ENCODE results near the gene BRAT1. TPM values are rescaled to one million over a fixed set of nuclear protein-coding genes. Genes with fewer than 3 reads are reported as not detected.

BRAT1 gene
- total RNA-seq, 1 experiment from 2014 or later: 53.9 TPM

DNA sequence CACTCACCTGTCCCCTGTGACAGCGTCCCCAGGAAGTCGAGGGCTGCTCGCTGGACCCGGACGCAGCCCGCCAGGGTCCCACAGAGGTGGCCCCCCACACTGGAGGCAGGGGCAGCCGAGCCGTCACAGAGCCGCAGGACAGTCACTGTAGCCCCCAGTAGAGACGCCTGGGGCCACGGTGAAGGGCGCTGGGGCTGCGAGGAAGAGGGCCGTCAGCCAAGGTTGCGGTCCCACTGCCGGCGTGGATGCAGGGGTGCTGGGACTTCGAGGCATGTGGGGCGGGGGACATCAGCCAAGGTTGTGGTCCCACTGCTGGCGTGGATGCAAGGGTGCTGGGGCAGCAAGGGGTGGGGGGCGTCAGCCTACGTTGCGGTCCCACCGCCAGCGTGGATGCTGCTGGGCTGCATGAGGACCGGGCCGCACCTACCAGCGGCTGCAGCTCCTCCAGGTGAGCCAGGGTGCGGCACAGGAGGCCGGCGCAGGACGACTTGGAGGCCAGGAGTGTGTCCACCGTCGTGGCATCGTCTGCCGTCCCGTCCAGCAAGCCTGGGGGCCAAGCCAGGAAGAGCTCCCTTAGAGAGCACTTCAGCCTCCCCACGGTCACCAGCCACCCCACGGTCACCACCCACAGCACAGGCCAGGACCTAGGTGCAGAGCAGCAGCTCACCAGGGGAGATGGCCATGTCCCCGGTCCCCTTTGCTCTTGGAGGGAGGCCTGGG is 13.9 kb downstream of the BRAT1 start:
- no TSS peak for BruUV-seq (replicated peaks)
- ChIA-PET POLR2A (ENCODE audit: unreplicated experiment) (interaction anchor here (0.8 kb wide), 1 partner anchor 1075 kb away, joined by 4 read pairs; no protein-coding TSS in a partner anchor), CTCF (no interaction called here)

DNA sequence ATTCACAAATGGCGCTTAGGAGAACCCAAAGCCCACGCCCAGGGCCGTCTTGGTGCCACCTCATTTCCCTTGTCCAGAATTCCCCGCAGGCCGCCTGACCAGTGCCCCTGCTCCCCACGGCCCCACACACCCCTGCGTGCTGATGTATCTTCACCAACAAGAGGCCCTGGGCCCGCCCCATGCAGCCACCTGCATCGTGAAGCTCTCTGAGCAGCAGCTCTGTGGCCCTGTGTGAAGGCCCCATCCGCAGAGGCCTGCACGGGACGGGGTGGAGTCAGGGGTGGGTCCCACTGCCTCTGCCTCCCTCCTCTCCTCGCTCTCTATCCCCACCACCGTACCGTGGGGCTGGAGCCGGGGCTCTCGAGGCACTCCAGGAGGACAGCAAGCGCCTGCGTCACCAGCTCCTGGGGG is 14.7 kb downstream of the BRAT1 start:
- ChIA-PET POLR2A (ENCODE audit: unreplicated experiment) (interaction anchor here (0.8 kb wide), 1 partner anchor 1074 kb away, joined by 4 read pairs; no protein-coding TSS in a partner anchor), CTCF (no interaction called here)
- no TSS peak for BruUV-seq (replicated peaks)
- DNase-seq: no peak
- peaks cover 2% of the 10 kb centered on the region; the same call in 1 of the 2 replicates for H3F3A ChIP-seq (ENCODE audit: insufficient read depth, low read depth)
- no peaks in the 10 kb centered on the region for H3K79me2 ChIP-seq (ENCODE audit: low read depth)
- no peaks in the 10 kb centered on the region for H3K4me1 ChIP-seq (replicated peaks; ENCODE audit: insufficient read depth)
- H3K36me3 ChIP-seq (ENCODE audit: low read depth): peaks cover 11% of the 10 kb centered on the region; the same call in 1 of the 2 replicates
- H3K27ac ChIP-seq: no peak overlapping the region
- H3K27me3 ChIP-seq (ENCODE audit: insufficient read depth, low read depth): no peaks in the 10 kb centered on the region
- intact Hi-C loops (cut with micrococcal nuclease; ENCODE audit: unreplicated experiment): loop anchor here (10.0 kb wide), 1 partner anchor 1696 kb away; no protein-coding TSS in a partner anchor
- no peak for TF ChIP-seq EZH2 (IDR thresholded peaks at IDR 0.05; ENCODE audit: low read depth)
- TF ChIP-seq, protein P1, sequence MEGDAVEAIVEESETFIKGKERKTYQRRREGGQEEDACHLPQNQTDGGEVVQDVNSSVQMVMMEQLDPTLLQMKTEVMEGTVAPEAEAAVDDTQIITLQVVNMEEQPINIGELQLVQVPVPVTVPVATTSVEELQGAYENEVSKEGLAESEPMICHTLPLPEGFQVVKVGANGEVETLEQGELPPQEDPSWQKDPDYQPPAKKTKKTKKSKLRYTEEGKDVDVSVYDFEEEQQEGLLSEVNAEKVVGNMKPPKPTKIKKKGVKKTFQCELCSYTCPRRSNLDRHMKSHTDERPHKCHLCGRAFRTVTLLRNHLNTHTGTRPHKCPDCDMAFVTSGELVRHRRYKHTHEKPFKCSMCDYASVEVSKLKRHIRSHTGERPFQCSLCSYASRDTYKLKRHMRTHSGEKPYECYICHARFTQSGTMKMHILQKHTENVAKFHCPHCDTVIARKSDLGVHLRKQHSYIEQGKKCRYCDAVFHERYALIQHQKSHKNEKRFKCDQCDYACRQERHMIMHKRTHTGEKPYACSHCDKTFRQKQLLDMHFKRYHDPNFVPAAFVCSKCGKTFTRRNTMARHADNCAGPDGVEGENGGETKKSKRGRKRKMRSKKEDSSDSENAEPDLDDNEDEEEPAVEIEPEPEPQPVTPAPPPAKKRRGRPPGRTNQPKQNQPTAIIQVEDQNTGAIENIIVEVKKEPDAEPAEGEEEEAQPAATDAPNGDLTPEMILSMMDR (conservative IDR thresholded peaks at IDR 0.05): no peak
- H4K20me1 ChIP-seq (ENCODE audit: insufficient read depth): no peaks in the 10 kb centered on the region
- no peaks in the 10 kb centered on the region for H3K9me2 ChIP-seq (ENCODE audit: insufficient read depth)
- H3K9me3 ChIP-seq (ENCODE audit: insufficient read depth, low read depth): no peaks in the 10 kb centered on the region
- H2AFZ ChIP-seq: no peak overlapping the region
- H3K4me3 ChIP-seq: no peak overlapping the region
- no peak overlapping the region for H3K4me2 ChIP-seq

More for the DNA sequence above, 13.9 kb downstream of the BRAT1 start:
- Histone ChIP-seq H3K79me2 (ENCODE audit: low read depth) (no peaks in the 10 kb centered on the region), H4K20me1 (ENCODE audit: insufficient read depth) (no peaks in the 10 kb centered on the region), H3K27me3 (ENCODE audit: insufficient read depth, low read depth) (no peaks in the 10 kb centered on the region), H3K36me3 (ENCODE audit: low read depth) (peaks cover 18% of the 10 kb centered on the region; the same call in 1 of the 2 replicates), H2AFZ (no peak overlapping the region), H3K4me3 (no peak overlapping the region), H3K9me3 (ENCODE audit: insufficient read depth, low read depth) (no peaks in the 10 kb centered on the region), H3K4me1 (replicated peaks; ENCODE audit: insufficient read depth) (no peaks in the 10 kb centered on the region), H3K4me2 (no peak overlapping the region), H3F3A (ENCODE audit: insufficient read depth, low read depth) (no peaks in the 10 kb centered on the region; the same call in 1 of the 2 replicates), H3K9me2 (ENCODE audit: insufficient read depth) (no peaks in the 10 kb centered on the region), H3K27ac (no peak overlapping the region)
- no peak for DNase-seq
- TF ChIP-seq EZH2 (IDR thresholded peaks at IDR 0.05; ENCODE audit: low read depth): no peak
- TF ChIP-seq, protein P1 (conservative IDR thresholded peaks at IDR 0.05): no peak
- intact Hi-C loops (cut with micrococcal nuclease; ENCODE audit: unreplicated experiment): loop anchor here (10.0 kb wide), 1 partner anchor 1697 kb away; no protein-coding TSS in a partner anchor

DNA sequence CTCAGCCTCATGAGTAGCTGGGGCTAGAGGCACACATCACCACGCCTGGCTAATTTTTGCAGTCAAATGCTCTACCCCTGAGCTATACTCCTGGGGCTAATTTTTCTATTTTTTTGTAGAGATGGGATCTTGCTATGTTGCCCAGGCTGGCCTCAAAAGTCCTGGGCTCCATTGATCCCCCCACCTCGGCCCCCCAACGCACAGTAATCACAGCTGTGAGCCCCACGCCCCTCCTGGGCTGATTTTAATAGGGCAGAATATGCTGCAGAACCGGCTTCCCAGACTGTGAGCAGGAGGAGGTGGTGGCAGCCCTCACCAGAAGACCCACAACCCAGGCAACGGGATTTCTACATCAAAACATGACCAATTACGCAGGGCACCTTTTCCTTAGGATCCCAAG is 15.2 kb downstream of the BRAT1 start:
- intact Hi-C loops (cut with micrococcal nuclease; ENCODE audit: unreplicated experiment): loop anchor here (10.0 kb wide), 1 partner anchor 1695 kb away; no protein-coding TSS in a partner anchor
- H3K9me2 ChIP-seq (ENCODE audit: insufficient read depth): no peaks in the 10 kb centered on the region
- DNase-seq: no peak
- no peaks in the 10 kb centered on the region for H4K20me1 ChIP-seq (ENCODE audit: insufficient read depth)
- ChIA-PET POLR2A (ENCODE audit: unreplicated experiment) (no interaction called here), CTCF (no interaction called here)
- H3F3A ChIP-seq (ENCODE audit: insufficient read depth, low read depth): peaks cover 6% of the 10 kb centered on the region; the same call in 1 of the 2 replicates
- H3K36me3 ChIP-seq (ENCODE audit: low read depth): peaks cover 11% of the 10 kb centered on the region; the same call in 1 of the 2 replicates
- H3K4me3 ChIP-seq: no peak overlapping the region
- H2AFZ ChIP-seq: no peak overlapping the region
- no peak overlapping the region for H3K4me2 ChIP-seq
- BruUV-seq (replicated peaks): no TSS peak
- no peaks in the 10 kb centered on the region for H3K79me2 ChIP-seq (ENCODE audit: low read depth)
- no peak for TF ChIP-seq EZH2 (IDR thresholded peaks at IDR 0.05; ENCODE audit: low read depth)
- TF ChIP-seq, protein P1 (conservative IDR thresholded peaks at IDR 0.05): no peak
- no peak overlapping the region for H3K27ac ChIP-seq
- H3K9me3 ChIP-seq (ENCODE audit: insufficient read depth, low read depth): no peaks in the 10 kb centered on the region
- no peaks in the 10 kb centered on the region for H3K27me3 ChIP-seq (ENCODE audit: insufficient read depth, low read depth)
- no peaks in the 10 kb centered on the region for H3K4me1 ChIP-seq (replicated peaks; ENCODE audit: insufficient read depth)
